ENCODE data around the gene UTF1. TPM values are rescaled to one million over a fixed set of nuclear protein-coding genes. Genes with fewer than 3 reads are reported as not detected.

The UTF1 gene
- total RNA-seq, 1 donor from 2014 or later: not detected

DNA sequence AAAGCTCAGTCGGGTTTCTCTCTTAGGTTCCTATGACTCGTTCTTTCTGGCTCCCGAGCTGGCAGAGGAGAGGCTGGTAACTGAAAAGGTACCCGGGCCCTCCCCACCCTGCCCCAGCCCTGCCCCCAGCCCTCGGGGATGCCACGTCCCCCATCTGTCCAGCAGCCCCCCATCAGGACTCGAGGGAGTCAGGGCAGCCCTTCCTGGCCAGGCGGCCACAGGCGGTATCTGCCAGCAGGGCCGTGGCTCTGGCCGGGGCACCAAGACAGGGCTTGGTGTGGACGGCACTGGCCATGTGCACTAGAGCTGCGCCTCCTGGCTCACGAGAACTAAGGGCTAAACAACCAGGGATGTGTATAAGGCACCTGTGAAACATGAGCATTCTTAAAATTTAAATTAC is 40.3 kb upstream of the UTF1 start:
- Mint-ChIP-seq H3K4me1 (peaks cover 6% of the 10 kb centered on the region), H3K36me3 (peaks cover under 1% of the 10 kb centered on the region), H3K4me3 (no peak overlapping the region), H3K27me3 (ENCODE audit: insufficient read depth, low read depth) (peaks cover 6% of the 10 kb centered on the region), H3K27ac (no peak overlapping the region), H3K9me3 (peaks cover 8% of the 10 kb centered on the region)
- no peaks in the 10 kb centered on the region for H3K27me3 ChIP-seq
- H2AFZ ChIP-seq (replicated peaks): no peak overlapping the region
- H3K4me3 ChIP-seq: no peak overlapping the region
- H3K4me1 ChIP-seq: peaks cover 7% of the 10 kb centered on the region
- H3F3A ChIP-seq (ENCODE audit: low read depth): no peaks in the 10 kb centered on the region
- TF ChIP-seq EZH2phosphoT487 (IDR thresholded peaks at IDR 0.05) (no peak), EZH2 (IDR thresholded peaks at IDR 0.05) (no peak), CTCF (IDR thresholded peaks at IDR 0.05) (no peak)
- H3K9me3 ChIP-seq (ENCODE audit: low read depth): no peaks in the 10 kb centered on the region
- DNase-seq (ENCODE audit: low spot score): no peak
- no peak overlapping the region for H3K9ac ChIP-seq
- H3K79me2 ChIP-seq (ENCODE audit: low read depth): no peaks in the 10 kb centered on the region
- no peaks in the 10 kb centered on the region for H3K36me3 ChIP-seq
- no peak overlapping the region for H3K4me2 ChIP-seq
- H4K20me1 ChIP-seq (ENCODE audit: low read depth): no peaks in the 10 kb centered on the region
- no peak overlapping the region for H3K27ac ChIP-seq

DNA sequence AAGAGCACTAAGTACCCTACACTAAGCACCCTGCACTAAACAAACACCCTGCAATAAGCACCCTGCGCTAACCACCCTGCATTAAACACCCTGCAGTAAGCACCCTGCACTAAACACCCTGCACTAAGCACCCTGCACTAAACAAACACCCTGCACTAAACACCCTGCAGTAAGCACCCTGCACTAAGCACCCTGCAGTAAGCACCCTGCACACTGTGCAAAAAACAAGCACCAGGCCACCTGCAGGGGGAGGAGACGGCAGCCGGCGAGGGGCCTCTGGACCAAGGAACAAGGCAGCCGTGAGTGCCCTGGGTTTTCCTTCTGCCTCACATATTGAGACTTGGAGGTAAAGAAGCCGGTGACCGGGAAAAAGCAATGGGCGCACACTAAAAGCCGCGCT is 39.8 kb upstream of the UTF1 start:
- Histone ChIP-seq H3K36me3 (no peaks in the 10 kb centered on the region), H3K4me2 (no peak overlapping the region), H3K4me1 (peaks cover 7% of the 10 kb centered on the region), H3K79me2 (ENCODE audit: low read depth) (no peaks in the 10 kb centered on the region), H3K9me3 (ENCODE audit: low read depth) (no peaks in the 10 kb centered on the region), H4K20me1 (ENCODE audit: low read depth) (no peaks in the 10 kb centered on the region), H3K27me3 (no peaks in the 10 kb centered on the region), H3K9ac (no peak overlapping the region), H2AFZ (replicated peaks) (no peak overlapping the region), H3F3A (ENCODE audit: low read depth) (no peaks in the 10 kb centered on the region), H3K27ac (no peak overlapping the region), H3K4me3 (no peak overlapping the region)
- H3K36me3 Mint-ChIP-seq: peaks cover 1% of the 10 kb centered on the region
- DNase-seq (ENCODE audit: low spot score): no peak
- peaks cover 8% of the 10 kb centered on the region for H3K27me3 Mint-ChIP-seq (ENCODE audit: insufficient read depth, low read depth)
- peaks cover 8% of the 10 kb centered on the region for H3K9me3 Mint-ChIP-seq
- H3K4me1 Mint-ChIP-seq: peaks cover 6% of the 10 kb centered on the region
- no peak overlapping the region for H3K4me3 Mint-ChIP-seq
- no peak overlapping the region for H3K27ac Mint-ChIP-seq
- no peak for TF ChIP-seq EZH2 (IDR thresholded peaks at IDR 0.05)
- no peak for TF ChIP-seq EZH2phosphoT487 (IDR thresholded peaks at IDR 0.05)
- TF ChIP-seq CTCF (IDR thresholded peaks at IDR 0.05): no peak

GRCh38 chr10:133191651-133192050 is 38.4 kb upstream of the UTF1 start:
- no peaks in the 10 kb centered on the region for H4K20me1 ChIP-seq (ENCODE audit: low read depth)
- H3K36me3 Mint-ChIP-seq: peaks cover 1% of the 10 kb centered on the region
- no peak for TF ChIP-seq CTCF (IDR thresholded peaks at IDR 0.05)
- TF ChIP-seq EZH2phosphoT487 (IDR thresholded peaks at IDR 0.05): no peak
- no peak overlapping the region for H3K4me2 ChIP-seq
- H3K9me3 Mint-ChIP-seq: peaks cover 8% of the 10 kb centered on the region
- no peaks in the 10 kb centered on the region for H3K27me3 ChIP-seq
- H3K79me2 ChIP-seq (ENCODE audit: low read depth): no peaks in the 10 kb centered on the region
- H3K4me1 ChIP-seq: no peaks in the 10 kb centered on the region
- H3K36me3 ChIP-seq: no peaks in the 10 kb centered on the region
- DNase-seq (ENCODE audit: low spot score): no peak
- no peak overlapping the region for H3K27ac ChIP-seq
- H3K9ac ChIP-seq: no peak overlapping the region
- H3K27me3 Mint-ChIP-seq (ENCODE audit: insufficient read depth, low read depth): peaks cover 8% of the 10 kb centered on the region
- H3K9me3 ChIP-seq (ENCODE audit: low read depth): no peaks in the 10 kb centered on the region
- H3K27ac Mint-ChIP-seq: no peak overlapping the region
- H3K4me1 Mint-ChIP-seq: peaks cover 4% of the 10 kb centered on the region
- H3K4me3 Mint-ChIP-seq: no peak overlapping the region
- no peaks in the 10 kb centered on the region for H3F3A ChIP-seq (ENCODE audit: low read depth)
- no peak overlapping the region for H3K4me3 ChIP-seq
- no peak overlapping the region for H2AFZ ChIP-seq (replicated peaks)
